ENCODE results near the gene GGPS1. TPM values are rescaled to one million over a fixed set of nuclear protein-coding genes. Genes with fewer than 3 reads are reported as not detected.

The GGPS1 gene
- total and polyA plus RNA-seq, 2 of the 8 experiments (the other 6 are each of a cell fraction or from before 2014, with no cell fraction given), result 20.9 to 43.6 TPM

- H2AK5ac ChIP-seq (ENCODE audit: low read depth, low read length), result no peak overlapping the region
- H3K27me3 ChIP-seq (replicated peaks in 1 of 4; ENCODE audit: control insufficient read depth in 3 of 4, extremely low read depth in 1 of 4, insufficient read depth in 3 of 4, low read length in 3 of 4), result no peaks in the 10 kb centered on the region
- DNase-seq (ENCODE audit: low read depth in 1 of 2, low spot score in 2 of 2), result no peak
- H4K91ac ChIP-seq (replicated peaks; ENCODE audit: insufficient read length, low read length), result no peak overlapping the region
- 93% methylated on average over 5 of the region's 5 CpGs; no CpG with 5 or more reads in 1 of the 2 experiments for WGBS, 2 experiments (ENCODE audit: extremely low coverage in 1 of 2, insufficient coverage in 1 of 2, insufficient read length in 1 of 2, insufficient replicate concordance in 2 of 2, low coverage in 1 of 2, low lambda C conversion rate in 2 of 2, missing lambda C conversion rate in 1 of 2)
- H2BK15ac ChIP-seq (ENCODE audit: low read length), result 0 out of 2 replicates have a peak overlapping the region, but pooled peaks have one; percentile 67
- H3K23ac ChIP-seq (ENCODE audit: insufficient read length), result no peak overlapping the region
- no peaks in the 10 kb centered on the region for H4K20me1 ChIP-seq (replicated peaks in 1 of 2; ENCODE audit: control insufficient read depth in 1 of 2, insufficient read depth in 2 of 2, low read length in 2 of 2)
- peaks cover 3% of the 10 kb centered on the region for H3K79me1 ChIP-seq (ENCODE audit: low read depth, low read length)
- peak overlapping the region; percentile 12; the same call in 1 of the 2 replicates for H2BK5ac ChIP-seq (ENCODE audit: low read depth, low read length)
- H3K4me2 ChIP-seq (ENCODE audit: insufficient read depth in 1 of 2, low read depth in 2 of 2, low read length in 2 of 2), result peak overlapping the region in 1 of 2 experiments; percentile 63; a peak in 2 of 4 replicates
- no peaks in the 10 kb centered on the region for H3K4me1 ChIP-seq (replicated peaks in 1 of 4; ENCODE audit: control insufficient read depth in 3 of 4, insufficient read depth in 4 of 4, low read length in 3 of 4)
- no peak overlapping the region for H3K4me3 ChIP-seq (ENCODE audit: extremely low read depth in 1 of 4, insufficient read depth in 2 of 4, low read depth in 3 of 4, low read length in 4 of 4)
- H3K4ac ChIP-seq (replicated peaks; ENCODE audit: insufficient read length, low read depth, low read length), result no peak overlapping the region
- no peak overlapping the region for H3K18ac ChIP-seq (ENCODE audit: extremely low read depth, low read length)
- H3K9me3 ChIP-seq (ENCODE audit: insufficient read depth in 2 of 2, low read depth in 1 of 2, low read length in 1 of 2), result no peaks in the 10 kb centered on the region
- FAIRE-seq, result no peak
- no peak overlapping the region for H2BK20ac ChIP-seq (ENCODE audit: low read length)
- peaks cover 0 to 22% of the 10 kb centered on the region in 2 experiments; a peak in 2 of 4 replicates for H3K79me2 ChIP-seq (ENCODE audit: control insufficient read depth in 1 of 2, insufficient read depth in 2 of 2, low read length in 2 of 2)
- 0 out of 2 replicates have a peak overlapping the region, but pooled peaks have one; percentile 11 for H2AFZ ChIP-seq (ENCODE audit: low read length)
- H3K36me3 ChIP-seq (ENCODE audit: control insufficient read depth in 2 of 4, insufficient read depth in 4 of 4, low read length in 3 of 4), result no peaks in the 10 kb centered on the region
- H3K23me2 ChIP-seq (ENCODE audit: low read depth, low read length), result no peaks in the 10 kb centered on the region
- H2BK12ac ChIP-seq (ENCODE audit: low read depth, low read length), result 0 out of 2 replicates have a peak overlapping the region, but pooled peaks have one; percentile 75
- H2BK120ac ChIP-seq (replicated peaks; ENCODE audit: low read depth, low read length), result no peak overlapping the region
- H3K14ac ChIP-seq (ENCODE audit: insufficient read length), result no peak overlapping the region
- H3K56ac ChIP-seq (replicated peaks; ENCODE audit: insufficient read length, low read depth, low read length), result no peak overlapping the region
- H4K8ac ChIP-seq (ENCODE audit: extremely low read depth, insufficient read depth, low read length), result no peak overlapping the region
- H3K9ac ChIP-seq (replicated peaks in 1 of 4; ENCODE audit: extremely low read depth in 1 of 4, low read depth in 3 of 4, low read length in 3 of 4), result no peak overlapping the region
- H4K5ac ChIP-seq (ENCODE audit: insufficient read length, low read depth, low read length), result no peak overlapping the region
- CTCF ChIA-PET (ENCODE audit: partially characterized antibody), result interaction anchor here (1.2 kb wide), 1 partner anchor 246 kb away, joined by 3 read pairs; no protein-coding TSS in a partner anchor
- H3K27ac ChIP-seq (ENCODE audit: low read depth, low read length), result no peak overlapping the region
- POLR2A ChIA-PET (ENCODE audit: partially characterized antibody), result interaction anchor here (1.4 to 2.5 kb wide), 2 partner anchors 38 to 42 kb away, joined by 3 to 12 read pairs; partner anchors contain the start of genes ARID4B and GGPS1
- TF ChIP-seq, protein P1, sequence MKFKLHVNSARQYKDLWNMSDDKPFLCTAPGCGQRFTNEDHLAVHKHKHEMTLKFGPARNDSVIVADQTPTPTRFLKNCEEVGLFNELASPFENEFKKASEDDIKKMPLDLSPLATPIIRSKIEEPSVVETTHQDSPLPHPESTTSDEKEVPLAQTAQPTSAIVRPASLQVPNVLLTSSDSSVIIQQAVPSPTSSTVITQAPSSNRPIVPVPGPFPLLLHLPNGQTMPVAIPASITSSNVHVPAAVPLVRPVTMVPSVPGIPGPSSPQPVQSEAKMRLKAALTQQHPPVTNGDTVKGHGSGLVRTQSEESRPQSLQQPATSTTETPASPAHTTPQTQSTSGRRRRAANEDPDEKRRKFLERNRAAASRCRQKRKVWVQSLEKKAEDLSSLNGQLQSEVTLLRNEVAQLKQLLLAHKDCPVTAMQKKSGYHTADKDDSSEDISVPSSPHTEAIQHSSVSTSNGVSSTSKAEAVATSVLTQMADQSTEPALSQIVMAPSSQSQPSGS (IDR thresholded peaks at IDR 0.05; ENCODE audit: low read length), result no peak
- TF ChIP-seq SIRT6 (IDR thresholded peaks at IDR 0.05; ENCODE audit: low read length) (no peak), POU5F1 (IDR thresholded peaks at IDR 0.05; ENCODE audit: low read depth, low read length) (no peak), KDM1A (IDR thresholded peaks at IDR 0.05; ENCODE audit: borderline replicate concordance, low read length) (no peak), TAF7 (optimal IDR thresholded peaks at IDR 0.05; ENCODE audit: borderline replicate concordance, low read depth, low read length) (no peak), ATF3 (IDR thresholded peaks at IDR 0.05; ENCODE audit: insufficient read depth, low read depth, low read length) (no peak)
Measured at GRCh38 chr1:235366286-235366685, 37.9 kb downstream of the GGPS1 start.

Measured in H1 (cell line).